Measurements from ENCODE around the gene CACNG5. TPM values are rescaled to one million over a fixed set of nuclear protein-coding genes. Genes with fewer than 3 reads are reported as not detected.

Gene CACNG5
- total RNA-seq, 4 donors from 2014 or later, result not detected

- Histone ChIP-seq H3K4me3 (no peak overlapping the region), H3K9me3 (no peaks in the 10 kb centered on the region), H3K36me3 (no peaks in the 10 kb centered on the region), H3K27ac (no peak overlapping the region), H3K27me3 (peaks cover 0 to 6% of the 10 kb centered on the region in 2 donors), H3K4me1 (peaks cover 0 to 8% (median 0%) of the 10 kb centered on the region in 4 donors)
- no peak for DNase-seq
- TF ChIP-seq, protein P1, sequence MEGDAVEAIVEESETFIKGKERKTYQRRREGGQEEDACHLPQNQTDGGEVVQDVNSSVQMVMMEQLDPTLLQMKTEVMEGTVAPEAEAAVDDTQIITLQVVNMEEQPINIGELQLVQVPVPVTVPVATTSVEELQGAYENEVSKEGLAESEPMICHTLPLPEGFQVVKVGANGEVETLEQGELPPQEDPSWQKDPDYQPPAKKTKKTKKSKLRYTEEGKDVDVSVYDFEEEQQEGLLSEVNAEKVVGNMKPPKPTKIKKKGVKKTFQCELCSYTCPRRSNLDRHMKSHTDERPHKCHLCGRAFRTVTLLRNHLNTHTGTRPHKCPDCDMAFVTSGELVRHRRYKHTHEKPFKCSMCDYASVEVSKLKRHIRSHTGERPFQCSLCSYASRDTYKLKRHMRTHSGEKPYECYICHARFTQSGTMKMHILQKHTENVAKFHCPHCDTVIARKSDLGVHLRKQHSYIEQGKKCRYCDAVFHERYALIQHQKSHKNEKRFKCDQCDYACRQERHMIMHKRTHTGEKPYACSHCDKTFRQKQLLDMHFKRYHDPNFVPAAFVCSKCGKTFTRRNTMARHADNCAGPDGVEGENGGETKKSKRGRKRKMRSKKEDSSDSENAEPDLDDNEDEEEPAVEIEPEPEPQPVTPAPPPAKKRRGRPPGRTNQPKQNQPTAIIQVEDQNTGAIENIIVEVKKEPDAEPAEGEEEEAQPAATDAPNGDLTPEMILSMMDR (IDR thresholded peaks at IDR 0.05), result no peak
- no peak for TF ChIP-seq POLR2A (IDR thresholded peaks at IDR 0.05)
Measured at GRCh38 chr17:66830451-66830850, 4.5 kb upstream of the CACNG5 start.

- H3K27me3 ChIP-seq, result peaks cover 0 to 6% of the 10 kb centered on the region in 2 donors
- no peak overlapping the region for H3K4me3 ChIP-seq
- TF ChIP-seq, protein P1 (IDR thresholded peaks at IDR 0.05), result no peak
- no peak for TF ChIP-seq POLR2A (IDR thresholded peaks at IDR 0.05)
- H3K27ac ChIP-seq, result no peak overlapping the region
- peaks cover 0 to 8% (median 0%) of the 10 kb centered on the region in 4 donors for H3K4me1 ChIP-seq
- no peaks in the 10 kb centered on the region for H3K9me3 ChIP-seq
- no peak for DNase-seq
- no peaks in the 10 kb centered on the region for H3K36me3 ChIP-seq
Measured at GRCh38 chr17:66831383-66832210, 3.3 kb upstream of the CACNG5 start.

- TF ChIP-seq POLR2A (IDR thresholded peaks at IDR 0.05), result no peak
- TF ChIP-seq, protein P1 (IDR thresholded peaks at IDR 0.05), result no peak
- no peaks in the 10 kb centered on the region for H3K9me3 ChIP-seq
- peaks cover 0 to 6% of the 10 kb centered on the region in 2 donors for H3K27me3 ChIP-seq
- no peak overlapping the region for H3K27ac ChIP-seq
- H3K36me3 ChIP-seq, result no peaks in the 10 kb centered on the region
- peaks cover 0 to 8% (median 0%) of the 10 kb centered on the region in 4 donors for H3K4me1 ChIP-seq
- no peak for DNase-seq
- no peak overlapping the region for H3K4me3 ChIP-seq
Measured at GRCh38 chr17:66833201-66833600, 1.7 kb upstream of the CACNG5 start.

- peaks cover 0 to 6% of the 10 kb centered on the region in 2 donors for H3K27me3 ChIP-seq
- TF ChIP-seq, protein P1 (IDR thresholded peaks at IDR 0.05), result no peak
- no peak for TF ChIP-seq POLR2A (IDR thresholded peaks at IDR 0.05)
- no peak overlapping the region for H3K4me3 ChIP-seq
Measured at GRCh38 chr17:66834426-66834918, 445 bp upstream of the CACNG5 start.

GRCh38 chr17:66835476-66835875, 559 bp downstream of the CACNG5 start:
- TF ChIP-seq, protein P1 (IDR thresholded peaks at IDR 0.05), result no peak
- no peak for TF ChIP-seq POLR2A (IDR thresholded peaks at IDR 0.05)
- DNase-seq, result no peak
- H3K36me3 ChIP-seq, result no peaks in the 10 kb centered on the region
- no peak overlapping the region for H3K27ac ChIP-seq
- peaks cover 0 to 8% (median 0%) of the 10 kb centered on the region in 4 donors for H3K4me1 ChIP-seq
- no peak overlapping the region for H3K4me3 ChIP-seq
- peaks cover 0 to 6% of the 10 kb centered on the region in 2 donors for H3K27me3 ChIP-seq
- H3K9me3 ChIP-seq, result no peaks in the 10 kb centered on the region

More at GRCh38 chr17:66834426-66834918, 445 bp upstream of the CACNG5 start:
- DNase-seq, result no peak
- no peaks in the 10 kb centered on the region for H3K9me3 ChIP-seq
- H3K36me3 ChIP-seq, result no peaks in the 10 kb centered on the region
- H3K4me1 ChIP-seq, result peaks cover 0 to 8% (median 0%) of the 10 kb centered on the region in 4 donors
- no peak overlapping the region for H3K27ac ChIP-seq
